DOHH2 (cell line): Measurements from ENCODE around the gene ASXL2.

ENCODE experiments used
- H3F3A ChIP-seq: fragments of 200-600 bp; sonication (generic), shearing (Covaris generic); 2 replicates; pipeline ENCODE4 v1.6.0; 2016; ENCODE audit warnings: antibody characterized with exemption, mild to moderate bottlenecking; ENCODE audit not compliant: control insufficient read depth, insufficient read depth
- H3K27ac ChIP-seq: fragments of 200-600 bp; sonication (generic); 2 replicates; pipeline ENCODE4 v1.5.1; 2014; ENCODE audit warnings: low read depth, mild to moderate bottlenecking, low read length, moderate library complexity
- H3K27me3 ChIP-seq: fragments of 200-600 bp; sonication (generic); 2 replicates; pipeline ENCODE4 v1.6.1; 2014; ENCODE audit warnings: mild to moderate bottlenecking, low read length, mixed read lengths; ENCODE audit not compliant: control insufficient read depth
- H3K36me3 ChIP-seq: fragments of 200-600 bp; sonication (generic); 2 replicates; pipeline ENCODE4 v1.6.1; 2014; ENCODE audit warnings: mild to moderate bottlenecking, low read length, moderate library complexity, mixed read lengths; ENCODE audit not compliant: control insufficient read depth
- H3K4me1 ChIP-seq: fragments of 200-600 bp; sonication (generic); 2 replicates; pipeline ENCODE4 v1.6.1; 2014; ENCODE audit warnings: mild to moderate bottlenecking, low read length, mixed read lengths; ENCODE audit not compliant: control insufficient read depth
- H3K4me2 ChIP-seq: fragments of 200-600 bp; sonication (generic); 2 replicates; pipeline ENCODE4 v1.6.0; 2014; ENCODE audit warnings: mild to moderate bottlenecking, low read length, moderate library complexity
- H3K4me3 ChIP-seq: fragments of 200-600 bp; sonication (generic); 2 replicates; pipeline ENCODE4 v1.5.1; 2014; ENCODE audit warnings: mild to moderate bottlenecking, low read length, mixed read lengths
- H3K79me2 ChIP-seq: fragments of 200-600 bp; sonication (generic); 2 replicates; pipeline ENCODE4 v1.6.1; 2014; ENCODE audit warnings: mild to moderate bottlenecking, low read length, mixed read lengths; ENCODE audit not compliant: control insufficient read depth
- H3K9me2 ChIP-seq: fragments of 200-600 bp; sonication (generic); replicated peaks from 2 replicates; pipeline ENCODE4 v1.6.1; 2014; ENCODE audit warnings: mild to moderate bottlenecking, low read length, mixed read lengths; ENCODE audit not compliant: control insufficient read depth
- H3K9me3 ChIP-seq: fragments of 200-600 bp; sonication (generic); 2 replicates; pipeline ENCODE4 v1.6.1; 2014; ENCODE audit warnings: antibody characterized with exemption, low read length, mixed read lengths; ENCODE audit not compliant: control insufficient read depth, insufficient read depth
- H4K20me1 ChIP-seq: fragments of 200-600 bp; sonication (generic); 2 replicates; pipeline ENCODE4 v1.6.0; 2014; ENCODE audit warnings: low read depth, mild to moderate bottlenecking, antibody characterized with exemption, low read length, moderate library complexity; ENCODE audit not compliant: control insufficient read depth, insufficient read depth
- CTCF ChIP-seq: fragments of 200-600 bp; sonication (generic); IDR thresholded peaks from one replicate; pipeline ENCODE4 v1.5.1; 2014; ENCODE audit warnings: antibody characterized with exemption, mild to moderate bottlenecking, low read depth, low read length; ENCODE audit not compliant: poor library complexity, severe bottlenecking
- EZH2phosphoT487 ChIP-seq: fragments of 200-600 bp; sonication (generic); IDR thresholded peaks from 2 replicates; pipeline ENCODE4 v1.6.1; 2017; ENCODE audit warnings: borderline replicate concordance, mild to moderate bottlenecking, antibody characterized with exemption, low read length, moderate library complexity, mixed read lengths

The ASXL2 gene

GRCh38 chr2:25763575-25763974, 114.7 kb downstream of the ASXL2 start:
- TF ChIP-seq EZH2phosphoT487, result no peak
- TF ChIP-seq CTCF, result no peak
- Histone ChIP-seq H3K4me1 (no peaks in the 10 kb centered on the region), H3K9me3 (no peaks in the 10 kb centered on the region), H3K27me3 (no peaks in the 10 kb centered on the region), H3F3A (peaks cover 3% of the 10 kb centered on the region; the same call in 1 of the 2 replicates), H3K9me2 (no peaks in the 10 kb centered on the region), H3K4me3 (no peak overlapping the region), H3K4me2 (no peak overlapping the region), H4K20me1 (no peaks in the 10 kb centered on the region), H3K27ac (no peak overlapping the region), H3K36me3 (peaks cover 52% of the 10 kb centered on the region), H3K79me2 (no peaks in the 10 kb centered on the region)

GRCh38 chr2:25760297-25760696, 118.0 kb downstream of the ASXL2 start:
- peaks cover 47% of the 10 kb centered on the region for H3K36me3 ChIP-seq
- H3K27ac ChIP-seq, result no peak overlapping the region
- H3K4me3 ChIP-seq, result no peak overlapping the region
- no peak overlapping the region for H3K4me2 ChIP-seq
- 0 out of 2 replicates have a peak, but pooled peaks cover 2% of the 10 kb centered on the region for H4K20me1 ChIP-seq
- no peaks in the 10 kb centered on the region for H3K9me2 ChIP-seq
- TF ChIP-seq EZH2phosphoT487, result no peak
- no peak for TF ChIP-seq CTCF
- H3K79me2 ChIP-seq, result no peaks in the 10 kb centered on the region
- H3F3A ChIP-seq, result peaks cover 3% of the 10 kb centered on the region; the same call in 1 of the 2 replicates
- H3K27me3 ChIP-seq, result no peaks in the 10 kb centered on the region
- no peaks in the 10 kb centered on the region for H3K9me3 ChIP-seq
- H3K4me1 ChIP-seq, result no peaks in the 10 kb centered on the region

GRCh38 chr2:25758348-25758747, 119.9 kb downstream of the ASXL2 start:
- Histone ChIP-seq H3K9me2 (no peaks in the 10 kb centered on the region), H3K4me2 (no peak overlapping the region), H3K27ac (no peak overlapping the region), H3K4me3 (no peak overlapping the region), H3K9me3 (no peaks in the 10 kb centered on the region), H4K20me1 (0 out of 2 replicates have a peak, but pooled peaks cover 2% of the 10 kb centered on the region), H3K4me1 (no peaks in the 10 kb centered on the region), H3F3A (no peaks in the 10 kb centered on the region), H3K27me3 (no peaks in the 10 kb centered on the region), H3K36me3 (peaks cover 52% of the 10 kb centered on the region), H3K79me2 (no peaks in the 10 kb centered on the region)
- no peak for TF ChIP-seq EZH2phosphoT487
- TF ChIP-seq CTCF, result no peak

GRCh38 chr2:25757906-25758305, 120.4 kb downstream of the ASXL2 start:
- no peak overlapping the region for H3K4me3 ChIP-seq
- H3K79me2 ChIP-seq, result no peaks in the 10 kb centered on the region
- H4K20me1 ChIP-seq, result 0 out of 2 replicates have a peak, but pooled peaks cover 2% of the 10 kb centered on the region
- no peaks in the 10 kb centered on the region for H3K27me3 ChIP-seq
- TF ChIP-seq EZH2phosphoT487, result no peak
- TF ChIP-seq CTCF, result no peak
- no peak overlapping the region for H3K4me2 ChIP-seq
- H3K27ac ChIP-seq, result no peak overlapping the region
- no peaks in the 10 kb centered on the region for H3K4me1 ChIP-seq
- no peaks in the 10 kb centered on the region for H3F3A ChIP-seq
- no peaks in the 10 kb centered on the region for H3K9me3 ChIP-seq
- H3K9me2 ChIP-seq, result no peaks in the 10 kb centered on the region
- peaks cover 54% of the 10 kb centered on the region for H3K36me3 ChIP-seq
